SK-N-MC (cell line): ENCODE data around the gene PARD3B.

Experiments
- EZH2 ChIP-seq: fragments of 200-600 bp; sonication (generic); IDR thresholded peaks from one replicate; pipeline ENCODE4 v1.6.1; 2017; ENCODE audit warnings: antibody characterized with exemption
- POLR2AphosphoS5 ChIP-seq: IDR thresholded peaks from 2 replicates; pipeline ENCODE4 v1.6.1; 2012; ENCODE audit warnings: mild to moderate bottlenecking, low read depth, low read length, borderline replicate concordance

GRCh38 chr2:204687776-204688175, 142.5 kb downstream of the PARD3B start:
- TF ChIP-seq POLR2AphosphoS5 (no peak), EZH2 (no peak)
